SW480 (cell line): ENCODE measurements around the gene BANF2.

Experiments used
- DNase-seq: peaks from one replicate; pipeline ENCODE4 v3.0.0-alpha.2; 2016; ENCODE audit warnings: low spot score

BANF2 gene

DNA sequence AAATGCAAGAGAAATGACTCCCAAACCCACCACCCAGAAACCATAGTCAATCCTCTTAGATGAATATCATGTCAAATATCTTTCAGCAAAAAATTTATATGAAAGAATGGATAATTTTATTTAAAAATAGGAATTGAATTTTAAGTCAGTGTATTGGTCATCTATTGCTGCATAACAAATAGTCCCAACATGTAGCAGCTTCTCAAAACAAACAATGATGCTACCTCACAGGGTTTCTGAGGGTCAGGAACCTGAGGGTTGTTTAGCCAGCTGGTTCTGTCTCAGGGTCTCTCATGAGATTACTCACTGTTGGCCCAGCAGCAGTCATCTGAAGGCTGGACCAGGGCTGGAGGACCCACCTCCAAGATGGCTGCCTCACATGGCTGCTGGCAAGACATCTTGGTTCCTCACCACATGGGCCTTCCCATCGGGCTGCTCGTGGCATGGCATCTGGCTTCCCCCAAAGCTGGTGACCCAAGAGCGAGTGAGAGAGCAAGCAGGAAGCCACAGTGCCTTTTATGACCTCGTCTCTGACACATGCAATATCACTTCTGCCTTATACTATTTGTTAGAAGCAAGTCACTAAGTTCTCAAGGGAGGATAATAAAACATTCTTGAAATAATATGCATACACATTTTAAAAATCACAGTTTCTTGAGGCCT is 36.3 kb downstream of the BANF2 start:
- DNase-seq = no peak

DNA sequence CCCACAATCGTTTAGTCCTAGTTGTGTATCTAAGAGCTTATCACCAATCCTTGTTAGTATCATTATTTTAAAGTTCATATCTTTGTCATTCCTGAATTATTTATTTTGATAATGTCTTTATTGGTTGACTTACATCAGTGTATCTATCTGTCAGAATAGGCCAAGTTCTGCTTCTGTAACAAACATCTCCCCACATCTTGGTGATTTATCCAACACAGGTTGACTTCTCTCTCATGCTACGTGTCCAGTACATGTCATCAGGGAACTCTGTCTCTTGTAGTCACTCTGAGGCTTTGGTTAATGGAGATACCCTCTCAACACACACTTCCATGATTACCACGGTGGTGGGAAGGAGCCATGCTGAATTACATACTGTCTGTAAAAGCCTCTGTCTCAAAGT is 38.4 kb downstream of the BANF2 start:
- no peak for DNase-seq

DNA sequence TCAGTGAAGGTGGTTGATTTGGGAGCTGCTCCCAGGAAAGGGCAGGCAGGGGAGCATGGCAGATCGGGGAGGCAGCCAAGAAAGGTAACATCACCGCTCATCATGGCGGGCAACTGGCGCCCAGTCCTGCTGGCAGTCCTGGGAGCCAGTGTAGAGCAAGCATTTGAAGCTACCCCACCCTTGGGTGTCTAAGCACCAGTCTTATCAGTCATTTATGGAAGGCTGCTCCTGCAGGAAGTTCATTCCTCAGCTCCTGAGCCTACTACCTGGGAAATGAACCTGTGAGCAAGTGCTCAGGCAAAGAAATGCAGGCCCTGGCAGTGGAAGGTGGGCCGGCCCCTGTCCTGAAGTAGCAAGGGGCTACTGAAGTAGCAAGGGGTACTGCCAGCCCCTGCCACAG is 41.5 kb downstream of the BANF2 start:
- no peak for DNase-seq

DNA sequence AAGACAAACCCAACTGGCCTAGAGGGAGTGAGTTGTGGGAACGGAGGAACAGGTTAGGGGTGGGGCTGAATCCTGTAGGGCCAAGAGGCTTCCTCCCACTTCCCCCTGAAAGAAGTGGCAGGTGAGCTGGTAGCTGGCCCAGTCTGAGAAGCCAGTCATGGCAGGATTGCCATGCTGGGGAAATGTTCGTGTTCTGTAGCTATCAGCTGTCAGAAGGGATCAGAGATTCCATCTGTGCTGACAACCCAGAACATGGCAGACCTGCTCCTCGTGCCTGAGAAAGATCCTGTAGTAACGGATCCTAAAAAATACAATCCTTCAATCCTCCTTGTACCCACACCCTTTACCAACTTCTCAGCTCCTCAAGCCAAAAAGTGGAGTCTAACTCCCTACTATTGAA is 43.0 kb downstream of the BANF2 start:
- DNase-seq = no peak

DNA sequence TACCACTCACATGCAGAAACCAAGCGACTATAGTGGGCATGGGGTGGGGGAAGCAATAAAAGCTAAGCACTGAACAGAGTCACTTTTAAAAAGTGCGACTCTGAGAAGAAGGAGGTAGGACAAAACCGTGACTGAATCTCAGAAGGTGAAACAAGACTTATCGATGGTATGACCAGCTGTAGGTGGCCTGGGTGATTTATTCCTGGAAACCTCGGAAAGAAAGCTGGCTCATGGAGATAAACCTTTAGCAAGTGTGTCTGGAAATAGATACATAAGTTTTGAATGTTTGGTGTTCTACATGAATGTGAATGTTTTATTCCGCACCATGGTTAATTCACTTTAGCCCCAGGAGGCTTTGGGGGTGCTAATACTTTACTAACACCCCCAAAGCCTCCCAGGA is 43.9 kb downstream of the BANF2 start:
- no peak for DNase-seq

DNA sequence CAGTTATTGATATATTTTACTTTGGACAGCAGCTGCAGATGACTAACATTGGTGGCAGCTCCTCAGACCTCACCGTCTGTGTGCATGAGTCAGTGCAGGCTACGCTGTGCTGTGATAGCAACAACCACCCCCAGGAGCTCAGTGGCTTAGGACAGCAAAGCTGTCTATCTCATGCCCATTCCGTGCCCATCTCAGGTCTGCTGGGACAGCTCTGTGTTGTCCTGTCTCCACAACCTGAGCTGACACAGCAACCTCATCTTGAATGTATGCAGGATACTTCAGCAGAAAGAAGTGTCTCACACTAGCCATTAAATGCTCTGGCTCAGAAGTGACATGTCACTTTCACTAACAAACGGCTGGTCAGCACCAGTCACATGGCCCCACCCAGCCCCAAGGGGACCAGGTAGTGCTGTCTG is 47.7 kb downstream of the BANF2 start:
- DNase-seq = peak; percentile 66

DNA sequence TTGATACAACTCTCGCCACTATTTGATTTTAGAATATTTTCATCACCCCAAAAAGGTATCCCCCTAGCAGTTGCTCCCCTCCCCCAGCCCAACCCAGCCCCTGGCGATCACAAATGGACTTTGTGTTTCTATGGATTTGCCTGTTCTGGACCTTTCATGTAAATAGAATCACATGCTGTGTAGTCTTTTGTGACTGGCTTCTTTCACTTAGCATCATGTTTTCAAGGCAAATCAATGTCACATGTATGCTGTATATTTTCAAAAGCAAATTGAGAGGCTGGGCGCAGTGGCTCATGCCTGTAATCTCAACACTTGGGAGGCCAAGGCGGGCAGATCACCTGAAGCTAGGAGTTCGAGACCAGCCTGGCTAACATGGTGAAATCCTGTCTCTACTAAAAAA is 48.5 kb downstream of the BANF2 start:
- no peak for DNase-seq

DNA sequence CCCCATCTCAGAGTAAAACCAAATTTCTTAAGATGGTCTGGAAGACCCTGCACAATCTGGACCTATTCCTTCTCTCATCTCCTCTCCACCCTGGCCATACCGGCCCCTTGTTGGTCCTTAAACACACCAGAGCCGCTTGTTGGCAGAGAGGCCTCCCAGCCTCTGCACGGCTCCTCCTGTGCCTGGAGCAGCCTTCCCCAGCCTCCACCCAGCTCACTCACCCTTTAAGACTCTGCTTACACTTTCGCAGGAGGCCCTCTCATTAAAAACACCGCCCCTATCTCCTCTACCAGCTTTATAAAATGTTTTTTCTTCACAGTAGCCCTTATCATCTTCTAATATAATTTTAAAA is 49.8 kb downstream of the BANF2 start:
- no peak for DNase-seq

DNA sequence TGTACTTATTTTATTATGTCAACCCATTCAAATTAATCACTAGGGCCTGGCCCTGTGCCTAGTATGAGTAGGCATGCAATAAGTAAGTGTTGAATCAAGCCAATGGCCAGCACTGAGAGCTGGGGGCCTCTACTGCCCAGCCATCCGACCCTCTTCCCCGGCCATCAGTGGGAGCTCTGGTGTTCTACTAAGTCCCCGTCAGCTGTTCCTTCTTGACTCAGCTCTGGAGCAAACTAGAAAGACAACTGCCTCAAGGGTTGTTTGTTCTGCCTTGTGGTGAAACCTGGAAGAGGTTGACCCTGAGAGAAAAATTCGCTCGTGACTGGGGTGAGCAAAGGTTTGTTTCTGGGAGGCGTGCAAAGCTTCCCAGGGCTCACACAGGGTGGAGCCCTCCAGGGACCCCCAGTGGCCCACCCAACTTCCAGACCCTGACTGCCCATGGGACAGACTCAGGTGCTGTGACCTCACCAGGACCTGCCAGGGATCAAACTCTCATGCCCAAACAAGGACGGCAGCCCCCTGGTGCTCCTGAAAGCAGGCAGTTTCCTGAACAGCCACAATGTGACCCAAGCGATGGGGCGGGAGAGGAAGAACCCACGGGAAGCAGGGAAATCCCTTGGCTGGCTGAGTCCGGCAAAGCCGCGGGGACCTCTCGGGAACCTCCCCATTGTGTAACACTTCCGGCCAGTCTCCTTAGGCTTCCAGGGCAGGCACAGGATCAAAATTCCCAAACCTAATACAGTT is 50.4 kb downstream of the BANF2 start:
- DNase-seq = no peak

DNA sequence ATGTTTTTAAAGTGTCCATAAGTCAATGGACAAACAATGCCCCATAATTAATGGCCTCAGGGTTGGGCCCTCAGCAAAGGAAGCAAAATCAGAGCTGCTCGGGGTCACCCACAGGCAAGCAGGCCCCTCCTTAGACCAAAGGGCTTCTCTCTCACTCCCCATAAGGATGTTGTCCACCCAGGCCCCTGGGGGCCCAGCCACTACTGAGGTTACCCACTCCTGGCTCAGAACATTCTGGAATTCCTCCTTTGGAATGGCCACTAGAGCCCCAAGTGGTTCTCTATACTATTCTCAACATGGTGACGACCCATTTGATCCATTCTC is 50.9 kb downstream of the BANF2 start:
- DNase-seq = no peak

DNA sequence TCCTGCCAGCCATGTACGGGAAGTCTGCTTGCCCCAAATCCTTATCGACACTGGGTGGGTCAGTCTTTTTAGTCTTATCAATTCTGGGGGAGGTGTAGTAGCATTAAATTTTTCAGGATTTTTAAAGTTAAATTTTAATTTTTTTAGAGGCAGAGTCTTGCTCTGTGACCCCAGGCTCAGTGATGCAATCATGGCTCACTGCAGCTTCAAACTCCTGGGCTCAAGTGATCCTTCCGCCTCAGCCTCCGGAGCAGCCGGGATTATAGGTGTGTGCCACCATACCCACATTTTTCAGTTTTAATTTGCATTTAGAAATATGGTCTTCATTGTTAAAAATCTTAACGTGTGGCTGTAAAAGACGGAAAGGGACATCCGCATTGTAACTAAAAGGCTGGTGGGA is 51.9 kb downstream of the BANF2 start:
- DNase-seq = no peak

DNA sequence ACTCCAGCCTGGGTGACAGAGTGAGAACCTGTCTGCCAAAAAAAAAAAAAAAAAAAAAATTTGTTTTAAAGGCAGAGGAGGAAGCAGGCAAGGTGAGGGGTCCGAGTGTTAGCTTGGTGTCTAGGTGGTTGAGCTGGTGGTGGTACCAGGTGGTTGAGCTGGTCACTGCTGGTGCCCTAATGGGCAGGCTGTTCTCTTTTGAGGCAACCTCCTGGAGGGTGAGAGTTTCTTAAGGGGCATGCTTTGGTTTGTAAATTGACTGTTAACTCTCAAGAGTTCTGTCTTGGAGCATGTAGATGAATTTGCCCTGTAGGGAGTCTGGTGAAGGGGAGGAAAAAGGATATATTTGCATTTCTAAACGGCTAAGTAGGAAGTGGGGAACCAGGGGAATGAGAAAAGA is 52.7 kb downstream of the BANF2 start:
- DNase-seq = no peak

DNA sequence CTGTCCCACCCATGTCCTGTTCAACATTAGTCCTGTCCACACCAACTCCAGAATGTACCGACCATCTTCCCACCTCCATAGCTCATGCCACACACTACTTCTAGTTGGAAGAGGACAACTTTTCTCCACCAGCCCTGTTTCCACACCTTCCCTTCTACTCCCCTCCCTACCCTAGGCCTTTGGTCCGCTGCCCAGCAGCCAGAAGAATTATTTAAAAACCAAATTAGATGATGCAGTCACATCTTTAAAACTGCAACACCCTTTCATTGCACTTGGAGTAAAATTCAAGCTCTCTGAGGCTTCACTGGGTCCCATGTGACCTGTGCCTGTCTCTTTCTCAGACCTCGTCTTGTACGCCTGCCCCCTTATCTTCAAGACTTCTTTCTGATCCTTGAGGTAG is 53.8 kb downstream of the BANF2 start:
- DNase-seq = no peak

DNA sequence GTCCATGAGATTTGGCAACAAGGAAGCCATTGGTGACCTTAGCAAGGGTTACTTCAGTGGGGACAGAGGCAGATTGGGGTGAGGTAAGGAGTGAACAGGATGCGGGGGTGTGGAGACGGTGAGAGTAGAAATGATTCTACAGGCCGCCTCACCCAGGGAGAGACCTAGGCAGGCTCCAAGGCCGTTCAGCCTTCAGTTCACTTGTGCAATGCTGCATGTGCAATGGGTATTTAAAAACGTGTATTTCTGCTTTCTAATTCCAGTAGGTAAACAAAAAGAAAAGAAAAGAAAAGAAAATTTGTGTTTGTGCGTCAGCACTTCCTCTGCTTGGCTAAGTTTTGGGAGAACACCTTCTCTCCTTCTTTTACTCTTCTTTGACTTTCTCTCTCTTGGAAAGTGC is 56.8 kb downstream of the BANF2 start:
- no peak for DNase-seq

DNA sequence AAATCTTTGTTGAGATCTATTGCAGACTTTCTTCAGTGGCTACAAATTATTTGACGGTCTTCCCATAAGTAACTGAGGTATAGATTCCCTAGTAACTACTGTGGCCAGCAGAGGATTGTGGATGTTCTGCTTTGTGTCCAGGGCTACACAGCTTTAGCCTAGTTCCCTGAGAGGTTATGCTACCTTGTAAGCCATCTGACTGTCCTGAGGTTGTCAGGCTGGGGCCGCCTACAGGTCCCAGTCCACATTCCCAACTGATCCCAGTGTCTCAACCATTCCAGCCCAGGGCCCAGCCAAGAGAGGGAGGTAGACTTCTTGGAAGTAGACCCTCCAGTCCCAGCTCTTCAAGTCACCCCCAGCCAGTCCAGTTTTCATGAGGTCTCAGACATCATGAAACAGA is 57.7 kb downstream of the BANF2 start:
- DNase-seq = no peak

DNA sequence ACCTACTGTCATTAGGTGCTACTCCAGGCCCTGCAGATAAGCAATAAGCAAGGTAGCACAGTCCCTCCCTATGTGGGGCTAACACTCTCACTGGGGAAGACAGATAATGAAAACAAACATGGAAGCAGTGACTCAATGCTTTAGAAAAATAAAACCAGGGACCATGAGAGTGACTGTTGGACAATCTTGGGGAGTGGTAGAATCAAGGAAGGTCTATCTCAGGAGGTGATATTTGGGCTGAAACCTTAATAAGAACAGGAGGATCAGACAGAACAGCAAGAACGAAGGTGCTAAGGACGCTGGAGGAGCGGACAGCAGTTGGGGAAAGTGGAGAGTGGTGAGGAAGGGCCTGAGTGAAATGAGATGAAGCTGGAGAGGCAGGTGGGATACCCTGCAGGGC is 58.2 kb downstream of the BANF2 start:
- no peak for DNase-seq

DNA sequence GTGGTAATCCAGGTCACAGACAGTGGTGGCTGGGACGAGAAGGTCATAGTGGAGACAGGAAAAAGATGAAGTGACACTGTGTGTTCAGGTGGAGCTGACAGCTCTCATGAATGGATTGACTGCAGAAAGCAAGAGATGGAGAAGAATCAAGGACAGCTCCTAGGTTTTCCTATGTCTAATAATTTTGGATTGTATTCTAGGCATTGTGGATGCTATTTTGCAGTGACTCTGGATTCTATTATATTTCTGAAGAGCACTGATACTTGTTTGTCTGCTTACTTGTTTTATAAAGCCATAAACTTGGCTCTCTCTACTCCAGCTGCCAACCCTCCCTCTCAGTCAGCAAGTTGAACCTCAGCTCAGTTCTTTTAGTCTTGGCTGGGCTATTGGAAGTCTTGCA is 58.7 kb downstream of the BANF2 start:
- DNase-seq = no peak

DNA sequence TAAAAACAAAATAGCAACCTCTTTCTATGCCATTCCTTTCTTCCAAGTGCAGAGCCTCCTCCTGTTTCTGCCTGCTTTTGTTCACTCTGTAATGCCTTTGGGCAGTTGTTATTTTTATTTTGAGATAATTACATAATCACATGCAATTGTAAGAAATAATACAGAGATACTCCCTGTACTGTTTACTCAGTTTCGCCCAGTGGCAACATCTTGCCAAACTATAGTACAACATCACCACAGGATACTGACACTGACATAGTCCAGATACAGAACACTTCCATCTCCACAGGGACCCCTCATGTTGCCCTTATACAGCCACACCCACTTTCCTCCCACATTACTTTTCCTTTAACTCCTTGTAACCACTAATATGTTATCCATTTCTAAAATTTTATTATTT is 59.7 kb downstream of the BANF2 start:
- DNase-seq = no peak

DNA sequence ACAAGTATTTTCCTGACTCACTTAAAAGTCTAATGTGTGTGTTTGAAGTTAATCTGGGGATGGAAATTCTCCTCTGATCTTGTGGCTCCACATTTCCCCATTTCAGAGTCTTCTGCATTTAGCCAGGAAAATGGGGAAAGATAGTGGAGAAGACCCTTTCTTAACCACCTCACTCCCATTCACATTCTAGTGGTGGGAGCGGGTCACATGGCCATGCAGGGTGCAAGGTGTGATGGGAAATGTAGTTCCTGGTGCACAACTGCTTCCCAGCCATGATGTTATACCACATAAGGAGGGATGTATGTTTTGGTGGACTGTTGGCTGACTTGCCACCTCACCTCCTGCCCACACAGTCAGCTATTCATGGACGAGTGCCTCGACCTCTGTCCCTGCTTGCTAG is 61.8 kb downstream of the BANF2 start:
- DNase-seq = peak; percentile 9

DNA sequence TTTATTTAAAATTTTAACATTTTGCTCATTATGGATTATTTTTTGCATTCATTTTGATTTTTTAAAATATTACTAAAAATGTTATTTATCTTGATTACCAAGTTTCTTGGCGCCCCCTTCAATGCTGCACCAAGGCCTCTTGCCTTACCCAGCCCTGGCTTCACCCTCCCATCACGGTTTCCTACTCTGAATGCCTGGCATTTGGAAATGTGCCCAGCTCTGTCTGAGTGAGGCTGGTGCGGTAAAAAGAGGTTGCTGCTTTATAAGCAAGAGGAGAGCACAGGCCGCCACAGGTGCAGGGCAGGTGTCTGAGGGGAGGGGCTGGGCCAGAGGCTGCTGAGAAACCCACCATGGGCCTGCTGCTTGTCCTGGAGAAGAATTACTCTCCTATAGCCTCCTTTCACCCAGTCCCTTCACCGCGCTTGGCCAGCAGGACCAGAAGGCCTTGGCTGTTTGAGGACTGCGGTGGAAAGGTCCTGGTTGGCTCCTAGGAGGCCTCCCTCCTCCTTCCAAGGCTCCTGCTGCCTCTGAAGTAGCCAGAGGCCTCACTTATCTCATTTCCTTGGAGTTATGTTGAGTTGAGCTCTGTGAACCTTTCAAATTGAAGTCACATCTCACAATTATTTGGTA is 62.6 kb downstream of the BANF2 start:
- no peak for DNase-seq

DNA sequence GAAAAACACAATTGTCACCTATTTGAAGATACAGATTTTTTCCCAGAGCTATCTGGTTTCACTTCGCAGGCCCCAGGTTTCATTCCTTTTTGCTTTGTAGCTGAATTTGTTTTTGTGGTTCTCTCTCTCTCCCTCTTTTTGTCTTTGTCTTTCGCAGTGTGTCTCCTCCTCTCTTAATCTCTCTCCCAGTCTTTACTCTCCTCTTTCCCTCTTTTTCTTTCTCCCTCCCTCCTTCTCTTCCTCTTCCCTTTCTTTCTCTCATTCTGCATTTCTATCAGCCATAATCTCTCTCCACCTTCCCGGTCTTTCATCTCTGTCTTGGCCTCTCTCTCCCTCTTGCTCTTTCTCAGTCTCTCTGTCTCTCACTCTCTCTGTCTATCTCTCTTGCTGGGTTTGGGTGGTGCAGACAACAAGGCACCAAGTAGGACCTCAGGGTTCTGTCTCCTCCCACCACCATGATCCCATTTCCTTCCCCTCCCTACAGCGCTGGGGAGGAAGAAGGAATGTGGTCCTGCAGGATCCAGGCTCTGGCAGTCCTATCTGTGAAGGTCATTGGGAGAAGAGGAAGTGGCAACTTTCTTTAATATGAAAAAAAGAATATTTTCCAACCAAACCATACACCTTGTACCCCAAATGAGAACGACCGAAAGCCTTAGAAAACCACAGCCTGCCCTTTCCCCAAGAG is 63.2 kb downstream of the BANF2 start:
- DNase-seq = no peak

DNA sequence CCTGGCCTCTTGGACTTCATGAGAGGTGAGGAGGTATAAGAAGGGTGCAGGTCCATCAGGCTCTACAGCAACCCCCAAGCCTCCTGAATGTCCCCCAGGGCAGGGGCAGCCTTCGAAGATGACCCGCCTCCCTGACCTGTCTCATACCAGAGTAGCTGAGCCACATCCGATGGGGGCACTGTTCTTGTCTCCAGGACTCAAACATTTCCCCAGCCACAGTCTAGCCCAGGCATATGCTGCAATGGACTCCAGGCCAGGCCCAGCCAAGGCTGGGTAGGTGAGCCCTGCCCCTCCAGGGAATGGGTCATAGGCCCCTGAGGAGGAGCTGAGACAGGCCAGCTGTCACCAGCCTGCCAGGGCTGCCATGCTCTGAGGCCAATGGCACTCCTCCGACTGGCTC is 65.3 kb downstream of the BANF2 start:
- DNase-seq = no peak

DNA sequence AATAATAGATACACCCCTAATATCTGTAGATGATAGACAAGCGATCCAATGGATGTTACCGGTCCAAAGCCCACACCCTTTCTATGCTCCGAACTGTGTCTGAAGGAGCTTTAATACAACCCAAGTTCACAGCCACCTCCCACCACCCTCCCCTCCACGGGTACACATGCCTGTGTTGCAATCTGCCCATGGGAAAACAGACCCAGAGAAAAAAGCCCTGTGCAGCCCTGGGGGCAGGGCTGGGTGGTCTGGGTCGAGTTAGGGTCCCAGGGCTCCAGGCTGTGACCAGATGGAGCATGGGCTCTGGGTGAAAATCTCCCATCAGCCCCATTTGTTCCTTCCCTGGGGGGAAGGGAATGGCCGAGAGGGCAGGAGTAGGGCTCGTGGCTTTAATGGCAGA is 65.8 kb downstream of the BANF2 start:
- no peak for DNase-seq
